Chondrocyte (in vitro differentiated cells): ENCODE measurements around the gene ICOSLG. TPM values are rescaled to one million over a fixed set of nuclear protein-coding genes. Genes with fewer than 3 reads are reported as not detected.
"Not testable (repeated sequence)": the region's sequence is repeated elsewhere in the genome, so short reads cannot be mapped to it uniquely, and the experiment has no call there.

Experiments
- DNase-seq: peaks from one replicate; pipeline ENCODE4 v3.0.0; 2021; ENCODE audit warnings: mixed read lengths, low spot score
- H3K27ac Mint-ChIP-seq: one replicate; pipeline ENCODE4 v1.8.0; 2021; ENCODE audit warnings: mild to moderate bottlenecking, moderate library complexity, mixed read lengths; ENCODE audit not compliant: unreplicated experiment
- H3K27me3 Mint-ChIP-seq: 2 replicates; pipeline ENCODE4 v1.8.0; 2021; ENCODE audit warnings: low read depth, mixed read lengths
- H3K36me3 Mint-ChIP-seq: 2 replicates; pipeline ENCODE4 v1.8.0; 2021; ENCODE audit warnings: low read depth, mixed read lengths
- H3K4me1 Mint-ChIP-seq: 2 replicates; pipeline ENCODE4 v1.8.0; 2021; ENCODE audit warnings: low read depth, mild to moderate bottlenecking, mixed read lengths
- H3K4me3 Mint-ChIP-seq: one replicate; pipeline ENCODE4 v1.8.0; 2021; ENCODE audit warnings: mild to moderate bottlenecking, moderate library complexity, mixed read lengths; ENCODE audit not compliant: unreplicated experiment
- H3K9me3 Mint-ChIP-seq: 2 replicates; pipeline ENCODE4 v1.8.0; 2021; ENCODE audit warnings: low read depth, mixed read lengths
- long read RNA-seq: library from polyadenylated mRNA; stranded (forward); transcript quantifications from one replicate; pipeline ENCODE4 v2.0.0, GENCODE V29; 2021
- total RNA-seq: library from RNA; stranded (reverse); gene quantifications from 3 replicates; pipeline ENCODE4 v1.2.1, GENCODE V29; 2021
- TF ChIP-seq, protein P1 (sequence below): fragments of 200-600 bp; sonication (generic); IDR thresholded peaks from 2 replicates; pipeline ENCODE4 v1.5.0; 2021; ENCODE audit warnings: antibody characterized with exemption, mild to moderate bottlenecking, moderate library complexity

Gene ICOSLG, protein sequence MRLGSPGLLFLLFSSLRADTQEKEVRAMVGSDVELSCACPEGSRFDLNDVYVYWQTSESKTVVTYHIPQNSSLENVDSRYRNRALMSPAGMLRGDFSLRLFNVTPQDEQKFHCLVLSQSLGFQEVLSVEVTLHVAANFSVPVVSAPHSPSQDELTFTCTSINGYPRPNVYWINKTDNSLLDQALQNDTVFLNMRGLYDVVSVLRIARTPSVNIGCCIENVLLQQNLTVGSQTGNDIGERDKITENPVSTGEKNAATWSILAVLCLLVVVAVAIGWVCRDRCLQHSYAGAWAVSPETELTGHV
- 1.3 to 5.2 TPM (median 5.1 TPM) in 3 replicates for total RNA-seq
- long read RNA-seq, full-length matches to known transcripts, result 7 of 7 reads
- long read RNA-seq, partial matches to known transcripts, result 0 of 7 reads
- long read RNA-seq, other reads (novel, unspliced or antisense), result 0 of 7 reads

- not testable (repeated sequence) for H3K27ac Mint-ChIP-seq, DNase-seq, H3K27me3 Mint-ChIP-seq, H3K4me3 Mint-ChIP-seq, H3K9me3 Mint-ChIP-seq, H3K36me3 Mint-ChIP-seq, H3K4me1 Mint-ChIP-seq
Observed at GRCh38 chr21:44240842-44241241, at the start of gene ICOSLG. Gene ICOSLG (minus strand): TSS chr21:44240943. CDS start chr21:44240817, 126 bp downstream.

DNA sequence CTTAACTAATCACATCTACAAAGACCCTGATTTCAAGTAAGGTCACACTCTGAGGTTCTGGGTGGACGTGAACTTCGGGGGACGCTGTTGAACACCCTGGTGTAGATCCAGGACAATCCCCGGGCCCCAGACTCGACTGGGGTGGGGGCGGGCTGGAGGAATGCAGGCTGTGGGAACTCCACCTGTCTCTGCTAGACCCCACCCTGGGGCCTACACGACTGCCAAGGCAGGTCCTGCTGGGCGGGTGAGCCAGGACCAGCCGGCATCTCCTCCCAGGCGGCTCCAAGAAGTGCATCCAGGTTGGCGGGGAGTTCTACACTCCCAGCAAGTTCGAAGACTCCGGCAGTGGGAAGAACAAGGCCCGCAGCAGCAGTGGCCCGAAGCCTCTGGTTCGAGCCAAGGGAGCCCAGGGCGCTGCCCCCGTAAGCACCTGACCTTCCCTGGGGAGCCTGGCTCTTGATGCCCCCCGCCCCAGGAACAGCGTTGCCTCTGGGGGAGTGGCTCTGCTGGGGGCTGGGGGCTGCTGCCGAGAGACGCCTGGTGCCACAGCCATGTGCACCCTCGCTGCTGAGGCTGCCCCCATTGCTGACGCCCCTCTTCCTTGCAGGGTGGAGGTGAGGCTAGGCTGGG lies 48.8 kb upstream of the ICOSLG start:
- Mint-ChIP-seq H3K4me1 (no peaks in the 10 kb centered on the region), H3K27me3 (peaks cover 3% of the 10 kb centered on the region), H3K36me3 (no peaks in the 10 kb centered on the region), H3K4me3 (no peak overlapping the region), H3K27ac (no peak overlapping the region), H3K9me3 (no peaks in the 10 kb centered on the region)
- TF ChIP-seq, protein P1, sequence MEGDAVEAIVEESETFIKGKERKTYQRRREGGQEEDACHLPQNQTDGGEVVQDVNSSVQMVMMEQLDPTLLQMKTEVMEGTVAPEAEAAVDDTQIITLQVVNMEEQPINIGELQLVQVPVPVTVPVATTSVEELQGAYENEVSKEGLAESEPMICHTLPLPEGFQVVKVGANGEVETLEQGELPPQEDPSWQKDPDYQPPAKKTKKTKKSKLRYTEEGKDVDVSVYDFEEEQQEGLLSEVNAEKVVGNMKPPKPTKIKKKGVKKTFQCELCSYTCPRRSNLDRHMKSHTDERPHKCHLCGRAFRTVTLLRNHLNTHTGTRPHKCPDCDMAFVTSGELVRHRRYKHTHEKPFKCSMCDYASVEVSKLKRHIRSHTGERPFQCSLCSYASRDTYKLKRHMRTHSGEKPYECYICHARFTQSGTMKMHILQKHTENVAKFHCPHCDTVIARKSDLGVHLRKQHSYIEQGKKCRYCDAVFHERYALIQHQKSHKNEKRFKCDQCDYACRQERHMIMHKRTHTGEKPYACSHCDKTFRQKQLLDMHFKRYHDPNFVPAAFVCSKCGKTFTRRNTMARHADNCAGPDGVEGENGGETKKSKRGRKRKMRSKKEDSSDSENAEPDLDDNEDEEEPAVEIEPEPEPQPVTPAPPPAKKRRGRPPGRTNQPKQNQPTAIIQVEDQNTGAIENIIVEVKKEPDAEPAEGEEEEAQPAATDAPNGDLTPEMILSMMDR, result no peak
- DNase-seq, result no peak

- H3K27ac Mint-ChIP-seq, result no peak overlapping the region
- TF ChIP-seq, protein P1, result no peak
- no peaks in the 10 kb centered on the region for H3K36me3 Mint-ChIP-seq
- H3K4me1 Mint-ChIP-seq, result no peaks in the 10 kb centered on the region
- no peak overlapping the region for H3K4me3 Mint-ChIP-seq
- H3K27me3 Mint-ChIP-seq, result peaks cover 3% of the 10 kb centered on the region
- H3K9me3 Mint-ChIP-seq, result no peaks in the 10 kb centered on the region
- no peak for DNase-seq
Observed at GRCh38 chr21:44288251-44289110, 47.7 kb upstream of the ICOSLG start.

GRCh38 chr21:44286716-44287632 lies 46.2 kb upstream of the ICOSLG start:
- TF ChIP-seq, protein P1, result no peak
- Mint-ChIP-seq H3K4me1 (no peaks in the 10 kb centered on the region), H3K27ac (no peak overlapping the region), H3K36me3 (no peaks in the 10 kb centered on the region), H3K27me3 (peaks cover 7% of the 10 kb centered on the region), H3K4me3 (no peak overlapping the region), H3K9me3 (no peaks in the 10 kb centered on the region)
- no peak for DNase-seq

DNA sequence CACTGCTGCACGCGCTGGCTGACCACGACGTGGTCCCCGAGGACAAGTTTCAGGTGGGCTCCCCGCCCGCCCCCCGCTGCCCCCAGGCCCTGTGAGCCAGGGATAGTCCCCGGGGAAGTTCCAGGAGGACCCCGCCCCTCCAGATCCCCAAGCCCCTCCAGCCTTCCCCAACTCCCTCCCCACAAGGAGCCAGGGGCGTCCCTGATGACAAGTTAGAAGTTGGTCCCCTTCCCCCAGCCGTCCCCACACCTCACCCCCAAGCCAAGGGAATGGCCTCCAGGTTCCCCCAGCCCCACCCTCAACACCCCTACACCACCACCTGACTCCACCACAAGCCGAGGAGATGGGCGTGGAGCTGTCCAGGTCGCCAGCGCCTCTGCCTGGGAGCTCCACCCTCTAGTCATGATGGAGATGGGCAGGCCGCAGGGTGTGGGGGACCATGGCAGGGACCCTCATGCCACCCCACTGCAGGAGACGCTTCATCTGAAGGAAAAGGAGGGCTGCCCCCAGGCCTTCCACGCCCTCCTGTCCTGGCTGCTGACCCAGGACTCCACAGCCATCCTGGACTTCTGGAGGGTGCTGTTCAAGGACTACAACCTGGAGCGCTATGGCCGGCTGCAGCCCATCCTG lies 45.5 kb upstream of the ICOSLG start:
- Mint-ChIP-seq H3K9me3 (no peaks in the 10 kb centered on the region), H3K4me3 (no peak overlapping the region), H3K4me1 (no peaks in the 10 kb centered on the region), H3K27ac (no peak overlapping the region), H3K27me3 (peaks cover 7% of the 10 kb centered on the region), H3K36me3 (no peaks in the 10 kb centered on the region)
- DNase-seq, result no peak
- TF ChIP-seq, protein P1, result no peak
